H1 (cell line): ENCODE data around the gene SNAPC2.

Source experiments
- CHD1 ChIP-seq: IDR thresholded peaks from 2 replicates; pipeline ENCODE4 v1.6.1; 2012; ENCODE audit warnings: low read depth, low read length, improper control_type of control experiment
- CTCF ChIP-seq, 3 experiments: IDR thresholded peaks; 1 replicate in 2 of 3; 2 replicates in 1 of 3; pipeline versions ENCODE4 v1.5.1 to v1.6.1; 2011; ENCODE audit warnings: low read length in 3 of 3, mild to moderate bottlenecking in 3 of 3, inconsistent platforms in 2 of 3, low read depth in 1 of 3, moderate library complexity in 1 of 3; ENCODE audit not compliant: insufficient read depth in 1 of 3; ENCODE audit errors: control extremely low read depth in 1 of 3
- MAX ChIP-seq: IDR thresholded peaks from 2 replicates; pipeline ENCODE4 v1.6.1; 2012; ENCODE audit warnings: inconsistent platforms

- TF ChIP-seq CTCF (IDR thresholded peaks at IDR 0.05; ENCODE audit: control extremely low read depth in 1 of 3, insufficient read depth in 1 of 3, low read depth in 1 of 3, low read length in 3 of 3): no peak
- TF ChIP-seq MAX: no peak
- no peak for TF ChIP-seq CHD1
Measured at GRCh38 chr19:7910321-7911161, 9.6 kb upstream of the SNAPC2 start.
